GM18517 (cell line): ENCODE measurements around the gene HOXD9.

Experiments
- ATAC-seq: cut with Tn5 transposase; IDR thresholded peaks from one replicate; pipeline ENCODE4 v1.9.1; 2021; ENCODE audit warnings: mild to moderate bottlenecking, moderate library complexity; ENCODE audit not compliant: unreplicated experiment

Gene HOXD9

GRCh38 chr2:176122683-176123410 is at the start of gene HOXD9:
Gene HOXD9 (plus strand): TSS chr2:176122719. CDS start chr2:176122769, 50 bp downstream.
- no peak for ATAC-seq

- no peak for ATAC-seq
Observed at GRCh38 chr2:176072951-176073904, 49.3 kb upstream of the HOXD9 start.

GRCh38 chr2:176074919-176075425 is 47.5 kb upstream of the HOXD9 start:
- no peak for ATAC-seq

GRCh38 chr2:176075481-176075880 is 47.0 kb upstream of the HOXD9 start:
- no peak for ATAC-seq

- no peak for ATAC-seq
Observed at GRCh38 chr2:176076063-176076462, 46.5 kb upstream of the HOXD9 start.

GRCh38 chr2:176076796-176077195 is 45.7 kb upstream of the HOXD9 start:
- ATAC-seq: no peak

GRCh38 chr2:176078541-176079284 is 43.8 kb upstream of the HOXD9 start:
- ATAC-seq: no peak

GRCh38 chr2:176079285-176079830 is 43.2 kb upstream of the HOXD9 start:
- ATAC-seq: no peak

GRCh38 chr2:176079831-176080539 is 42.5 kb upstream of the HOXD9 start:
- ATAC-seq: no peak

GRCh38 chr2:176080540-176081375 is 41.8 kb upstream of the HOXD9 start:
- no peak for ATAC-seq

GRCh38 chr2:176081376-176081836 is 41.1 kb upstream of the HOXD9 start:
- ATAC-seq: no peak

GRCh38 chr2:176081837-176082524 is 40.5 kb upstream of the HOXD9 start:
- ATAC-seq: no peak

- ATAC-seq: no peak
Observed at GRCh38 chr2:176082525-176082823, 40.0 kb upstream of the HOXD9 start.

- ATAC-seq: no peak
Observed at GRCh38 chr2:176082824-176083751, 39.4 kb upstream of the HOXD9 start.

GRCh38 chr2:176083796-176084261 is 38.7 kb upstream of the HOXD9 start, which contains the start of gene EVX2:
Gene EVX2 (minus strand): TSS chr2:176083962. CDS start chr2:176083776, 186 bp downstream.
- ATAC-seq: no peak

- no peak for ATAC-seq
Observed at GRCh38 chr2:176084611-176085119, 37.9 kb upstream of the HOXD9 start.

GRCh38 chr2:176085120-176085788 is 37.3 kb upstream of the HOXD9 start:
- ATAC-seq: no peak
